Measurements from ENCODE around the gene TREH.
"Not testable (repeated sequence)": the region's sequence is repeated elsewhere in the genome, so short reads cannot be mapped to it uniquely, and the experiment has no call there.

TREH gene

GRCh38 chr11:118679483-118679882 lies at the start of gene TREH:
TREH (minus strand) TSS chr11:118679650; CDS start chr11:118679627, 23 bp downstream.
- H3K36me3 ChIP-seq (ENCODE audit: insufficient read depth, low read length) = no peaks in the 10 kb centered on the region
- no peak within 1 kb of the TSS for H3K9ac ChIP-seq (ENCODE audit: low read depth, low read length)
- no peaks in the 10 kb centered on the region for H3K4me1 ChIP-seq (ENCODE audit: insufficient read depth, low read length)
- H3K9me3 ChIP-seq (ENCODE audit: control insufficient read depth, insufficient read depth, low read length) = no peaks in the 10 kb centered on the region

- H3K36me3 ChIP-seq (ENCODE audit: insufficient read depth, low read length) = not testable (repeated sequence)
- Histone ChIP-seq H3K4me1 (ENCODE audit: insufficient read depth, low read length) (peaks cover 13% of the 10 kb centered on the region), H3K9ac (ENCODE audit: low read depth, low read length) (peak overlapping the region; percentile 37; the same call in 1 of the 2 replicates)
Observed at GRCh38 chr11:118728112-118728511, 48.7 kb upstream of the TREH start.

GRCh38 chr11:118727721-118728066 lies 48.2 kb upstream of the TREH start:
- Histone ChIP-seq H3K9ac (ENCODE audit: low read depth, low read length) (peak overlapping the region; percentile 37), H3K4me1 (ENCODE audit: insufficient read depth, low read length) (peaks cover 18% of the 10 kb centered on the region)
- not testable (repeated sequence) for H3K9me3 ChIP-seq (ENCODE audit: control insufficient read depth, insufficient read depth, low read length); H3K36me3 ChIP-seq (ENCODE audit: insufficient read depth, low read length)

More at GRCh38 chr11:118728112-118728511, 48.7 kb upstream of the TREH start:
- H3K9me3 ChIP-seq (ENCODE audit: control insufficient read depth, insufficient read depth, low read length) = not testable (repeated sequence)

GRCh38 chr11:118727001-118727720 lies 47.7 kb upstream of the TREH start:
- Histone ChIP-seq H3K4me1 (ENCODE audit: insufficient read depth, low read length) (peaks cover 21% of the 10 kb centered on the region), H3K9ac (ENCODE audit: low read depth, low read length) (peak overlapping the region; percentile 37)
- not testable (repeated sequence) for H3K36me3 ChIP-seq (ENCODE audit: insufficient read depth, low read length); H3K9me3 ChIP-seq (ENCODE audit: control insufficient read depth, insufficient read depth, low read length)

GRCh38 chr11:118721478-118722015 lies 42.1 kb upstream of the TREH start:
- H3K9ac ChIP-seq (ENCODE audit: low read depth, low read length); H3K9me3 ChIP-seq (ENCODE audit: control insufficient read depth, insufficient read depth, low read length): not testable (repeated sequence)

GRCh38 chr11:118720740-118721139 lies 41.3 kb upstream of the TREH start:
- H3K36me3 ChIP-seq (ENCODE audit: insufficient read depth, low read length); H3K9me3 ChIP-seq (ENCODE audit: control insufficient read depth, insufficient read depth, low read length): not testable (repeated sequence)
- Histone ChIP-seq H3K4me1 (ENCODE audit: insufficient read depth, low read length) (peaks cover 20% of the 10 kb centered on the region), H3K9ac (ENCODE audit: low read depth, low read length) (peak overlapping the region; percentile 65)

More at GRCh38 chr11:118721478-118722015, 42.1 kb upstream of the TREH start:
- peaks cover 23% of the 10 kb centered on the region for H3K4me1 ChIP-seq (ENCODE audit: insufficient read depth, low read length)
- H3K36me3 ChIP-seq (ENCODE audit: insufficient read depth, low read length) = not testable (repeated sequence)

- Histone ChIP-seq H3K4me1 (ENCODE audit: insufficient read depth, low read length) (peaks cover 23% of the 10 kb centered on the region), H3K9ac (ENCODE audit: low read depth, low read length) (peak overlapping the region; percentile 65)
Observed at GRCh38 chr11:118720078-118720477, 40.6 kb upstream of the TREH start.

GRCh38 chr11:118718562-118718961 lies 39.1 kb upstream of the TREH start:
- Histone ChIP-seq H3K9ac (ENCODE audit: low read depth, low read length) (peak overlapping the region; percentile 36), H3K4me1 (ENCODE audit: insufficient read depth, low read length) (peaks cover 25% of the 10 kb centered on the region)
- H3K36me3 ChIP-seq (ENCODE audit: insufficient read depth, low read length); H3K9me3 ChIP-seq (ENCODE audit: control insufficient read depth, insufficient read depth, low read length): not testable (repeated sequence)

More at GRCh38 chr11:118720078-118720477, 40.6 kb upstream of the TREH start:
- H3K9me3 ChIP-seq (ENCODE audit: control insufficient read depth, insufficient read depth, low read length); H3K36me3 ChIP-seq (ENCODE audit: insufficient read depth, low read length): not testable (repeated sequence)

- H3K36me3 ChIP-seq (ENCODE audit: insufficient read depth, low read length); H3K9me3 ChIP-seq (ENCODE audit: control insufficient read depth, insufficient read depth, low read length): not testable (repeated sequence)
- peaks cover 17% of the 10 kb centered on the region for H3K4me1 ChIP-seq (ENCODE audit: insufficient read depth, low read length)
- peak overlapping the region; percentile 36; the same call in 1 of the 2 replicates for H3K9ac ChIP-seq (ENCODE audit: low read depth, low read length)
Observed at GRCh38 chr11:118717733-118718132, 38.3 kb upstream of the TREH start.

GRCh38 chr11:118717221-118717620 lies 37.8 kb upstream of the TREH start:
- peaks cover 13% of the 10 kb centered on the region for H3K4me1 ChIP-seq (ENCODE audit: insufficient read depth, low read length)
- H3K9me3 ChIP-seq (ENCODE audit: control insufficient read depth, insufficient read depth, low read length); H3K36me3 ChIP-seq (ENCODE audit: insufficient read depth, low read length); H3K9ac ChIP-seq (ENCODE audit: low read depth, low read length): not testable (repeated sequence)

GRCh38 chr11:118715837-118716260 lies 36.4 kb upstream of the TREH start:
- Histone ChIP-seq H3K9ac (ENCODE audit: low read depth, low read length) (peak overlapping the region; percentile 29; the same call in 1 of the 2 replicates), H3K9me3 (ENCODE audit: control insufficient read depth, insufficient read depth, low read length) (no peaks in the 10 kb centered on the region; the same call in 1 of the 2 replicates), H3K36me3 (ENCODE audit: insufficient read depth, low read length) (no peaks in the 10 kb centered on the region; the same call in 1 of the 2 replicates), H3K4me1 (ENCODE audit: insufficient read depth, low read length) (peaks cover 11% of the 10 kb centered on the region)

GRCh38 chr11:118715245-118715831 lies 35.9 kb upstream of the TREH start:
- peak overlapping the region; percentile 29; the same call in 1 of the 2 replicates for H3K9ac ChIP-seq (ENCODE audit: low read depth, low read length)
- H3K9me3 ChIP-seq (ENCODE audit: control insufficient read depth, insufficient read depth, low read length) = no peaks in the 10 kb centered on the region; the same call in 1 of the 2 replicates
- peaks cover 11% of the 10 kb centered on the region for H3K4me1 ChIP-seq (ENCODE audit: insufficient read depth, low read length)
- H3K36me3 ChIP-seq (ENCODE audit: insufficient read depth, low read length) = no peaks in the 10 kb centered on the region; the same call in 1 of the 2 replicates

- H3K9me3 ChIP-seq (ENCODE audit: control insufficient read depth, insufficient read depth, low read length) = no peaks in the 10 kb centered on the region; the same call in 1 of the 2 replicates
- H3K4me1 ChIP-seq (ENCODE audit: insufficient read depth, low read length) = peaks cover 11% of the 10 kb centered on the region
- no peaks in the 10 kb centered on the region; the same call in 1 of the 2 replicates for H3K36me3 ChIP-seq (ENCODE audit: insufficient read depth, low read length)
- peak overlapping the region; percentile 29; the same call in 1 of the 2 replicates for H3K9ac ChIP-seq (ENCODE audit: low read depth, low read length)
Observed at GRCh38 chr11:118714816-118715215, 35.4 kb upstream of the TREH start.

GRCh38 chr11:118714416-118714815 lies 35.0 kb upstream of the TREH start:
- H3K9me3 ChIP-seq (ENCODE audit: control insufficient read depth, insufficient read depth, low read length); H3K36me3 ChIP-seq (ENCODE audit: insufficient read depth, low read length); H3K9ac ChIP-seq (ENCODE audit: low read depth, low read length): not testable (repeated sequence)
- H3K4me1 ChIP-seq (ENCODE audit: insufficient read depth, low read length) = peaks cover 11% of the 10 kb centered on the region

Data from ES-I3 (cell line).